HCT116 (cell line): ENCODE measurements around the gene CROCC. TPM values are rescaled to one million over a fixed set of nuclear protein-coding genes. Genes with fewer than 3 reads are reported as not detected.

Experiments
- ATAC-seq: fragments of 200-7000 bp; cut with Tn5 transposase; 2 replicates; pipeline ENCODE4 v1.9.1; 2020; ENCODE audit warnings: mild to moderate bottlenecking, moderate library complexity
- BruUV-seq: library from RNA; stranded (reverse); fragments of 400-500 nt; replicated peaks from 2 replicates; lab custom pipeline; 2021; lab: Mats Ljungman, UMichigan
- CTCF ChIA-PET: fragments of 300-600 bp; sonication (Branson Sonifier 250); formaldehyde crosslinking; loops from one replicate; lab custom pipeline; 2021; ENCODE audit warnings: antibody characterized with exemption; lab: Charles Lee
- POLR2A ChIA-PET: fragments of 300-600, 350-600 bp; sonication (Branson Sonifier 250); formaldehyde crosslinking; loops from one replicate; lab custom pipeline; 2021; ENCODE audit warnings: antibody characterized with exemption; lab: Charles Lee
- RAD21 ChIA-PET, 2 experiments: fragments of 300-600 bp; sonication (Branson Sonifier 250); formaldehyde crosslinking; loops; one replicate each; lab custom pipeline; 2023; ENCODE audit warnings: low total read pairs in 2 of 2; ENCODE audit not compliant: uncharacterized antibody in 2 of 2, unreplicated experiment in 2 of 2, low non-redundant PET in 1 of 2; lab: Charles Lee
- DNase-seq: peaks from one replicate; pipeline ENCODE4 v3.0.0-alpha.2; 2010; ENCODE audit warnings: low read depth, low spot score
- H2AFZ ChIP-seq: fragments of 200-600 bp; shearing (Covaris generic), sonication (generic); 2 replicates; pipeline ENCODE4 v1.6.1; 2017; ENCODE audit warnings: low read depth, mixed run types, mixed read lengths, antibody characterized with exemption, low read length; ENCODE audit not compliant: poor library complexity, severe bottlenecking
- H3K27ac ChIP-seq: 2 replicates; pipeline ENCODE4 v1.5.1; 2012; ENCODE audit warnings: low read depth, low read length
- H3K27me3 ChIP-seq: fragments of 200-600 bp; sonication (generic); 2 replicates; pipeline ENCODE4 v1.6.1; 2016; ENCODE audit warnings: mixed run types, low read length, mixed read lengths; ENCODE audit not compliant: insufficient read depth
- H3K36me3 ChIP-seq, 2 experiments: fragments of 200-500 bp in 1 of 2; fragments of 200-600 bp in 1 of 2; sonication (Bioruptor generic) in 1 of 2; sonication (generic) in 1 of 2; 2 replicates each; pipeline versions ENCODE4 v1.5.1 to v1.6.1; 2014 to 2016; ENCODE audit warnings: low read length in 2 of 2, inconsistent platforms in 1 of 2, mixed read lengths in 1 of 2, mixed run types in 1 of 2; ENCODE audit not compliant: insufficient read depth in 2 of 2, control insufficient read depth in 1 of 2
- H3K4me1 ChIP-seq, 2 experiments: fragments of 200-600 bp in 1 of 2; sonication (generic) in 1 of 2; 2 replicates each; pipeline versions ENCODE4 v1.5.1 to v1.6.1; 2012 to 2017; ENCODE audit warnings: low read length in 2 of 2, inconsistent platforms in 1 of 2, mild to moderate bottlenecking in 1 of 2, mixed read lengths in 1 of 2, mixed run types in 1 of 2, moderate library complexity in 1 of 2; ENCODE audit not compliant: insufficient read depth in 2 of 2, control insufficient read depth in 1 of 2
- H3K4me2 ChIP-seq: fragments of 200-600 bp; sonication (generic); 2 replicates; pipeline ENCODE4 v1.6.1; 2017; ENCODE audit warnings: mixed run types, low read length, mixed read lengths
- H3K4me3 ChIP-seq, 2 experiments: fragments of 200-600 bp in 1 of 2; sonication (generic) in 1 of 2; replicated peaks in 1 of 2; 2 replicates each; pipeline ENCODE4 v1.5.1; 2011 to 2016; ENCODE audit warnings: low read length in 2 of 2, control low read depth in 1 of 2, low read depth in 1 of 2, mild to moderate bottlenecking in 1 of 2, mixed read lengths in 1 of 2, mixed run types in 1 of 2
- H3K79me2 ChIP-seq: fragments of 200-600 bp; sonication (generic); 2 replicates; pipeline ENCODE4 v1.6.1; 2017; ENCODE audit warnings: mild to moderate bottlenecking, mixed run types, low read length, moderate library complexity, mixed read lengths; ENCODE audit not compliant: insufficient read depth
- H3K9ac ChIP-seq: fragments of 200-600 bp; sonication (generic); 2 replicates; pipeline ENCODE4 v1.6.1; 2016; ENCODE audit warnings: low read length, mixed read lengths
- H3K9me2 ChIP-seq: fragments of 200-600 bp; sonication (generic), shearing (Covaris generic); 2 replicates; pipeline ENCODE4 v1.6.1; 2017; ENCODE audit warnings: mixed run types, mild to moderate bottlenecking, moderate library complexity; ENCODE audit not compliant: insufficient read depth
- H3K9me3 ChIP-seq, 2 experiments: fragments of 200-500 bp in 1 of 2; fragments of 200-600 bp in 1 of 2; sonication (Bioruptor generic) in 1 of 2; sonication (generic) in 1 of 2; 2 replicates each; pipeline ENCODE4 v1.6.1; 2014 to 2017; ENCODE audit warnings: low read length in 2 of 2, mixed read lengths in 2 of 2, inconsistent platforms in 1 of 2, low read depth in 1 of 2, mild to moderate bottlenecking in 1 of 2, mixed run types in 1 of 2, moderate library complexity in 1 of 2; ENCODE audit not compliant: control insufficient read depth in 1 of 2, insufficient read depth in 1 of 2
- H4K20me1 ChIP-seq: fragments of 200-600 bp; sonication (generic), shearing (Covaris generic); 2 replicates; pipeline ENCODE4 v1.6.1; 2017; ENCODE audit warnings: mixed run types, mild to moderate bottlenecking, moderate library complexity; ENCODE audit not compliant: insufficient read depth
- CBX3 ChIP-seq: IDR thresholded peaks from 2 replicates; pipeline ENCODE4 v1.6.1; 2012; ENCODE audit warnings: low read depth
- EZH2phosphoT487 ChIP-seq: fragments of 200-600 bp; IDR thresholded peaks from 2 replicates; pipeline ENCODE4 v1.6.1; 2018; ENCODE audit warnings: antibody characterized with exemption, borderline replicate concordance
- JUND ChIP-seq: IDR thresholded peaks from 2 replicates; pipeline ENCODE4 v1.6.1; 2012
- POLR2AphosphoS5 ChIP-seq: IDR thresholded peaks from 2 replicates; pipeline ENCODE4 v1.6.1; 2011; ENCODE audit warnings: mild to moderate bottlenecking, low read depth, low read length, moderate library complexity
- RAD21 ChIP-seq: IDR thresholded peaks from 2 replicates; pipeline ENCODE4 v1.6.1; 2012; ENCODE audit warnings: low read depth, mild to moderate bottlenecking
- SRF ChIP-seq: IDR thresholded peaks from 2 replicates; pipeline ENCODE4 v1.6.1; 2012; ENCODE audit warnings: low read depth
- TCF7L2 ChIP-seq: IDR thresholded peaks from 2 replicates; pipeline ENCODE4 v1.7.0; 2011; ENCODE audit warnings: borderline replicate concordance, inconsistent platforms; ENCODE audit not compliant: insufficient read depth, insufficient read length; ENCODE audit errors: extremely low read depth
- ZBTB33 ChIP-seq: IDR thresholded peaks from 2 replicates; pipeline ENCODE4 v1.6.1; 2011; ENCODE audit warnings: mild to moderate bottlenecking, low read length, moderate library complexity; ENCODE audit not compliant: insufficient replicate concordance; ENCODE audit errors: extremely low read depth
- ZFX ChIP-seq: fragments of 450-650 bp; IDR thresholded peaks from 2 replicates; pipeline ENCODE4 v1.6.1; 2017
- ZNF274 ChIP-seq: fragments of 200-500 bp; sonication (Bioruptor generic); IDR thresholded peaks from 2 replicates; pipeline ENCODE4 v1.6.1; 2014; ENCODE audit warnings: mild to moderate bottlenecking, low read depth, low read length, inconsistent platforms
- intact Hi-C: fragments of 100-400 bp; cut with micrococcal nuclease; formaldehyde crosslinking; loops from 2 replicates; pipeline ENCODE4 v1.10.0; 2022
- total RNA-seq: library from RNA; stranded (reverse); gene quantifications from one replicate; pipeline ENCODE4 v1.2.1, GENCODE V29; 2021; ENCODE audit not compliant: unreplicated experiment
- TF ChIP-seq, protein P1 (sequence below): IDR thresholded peaks from 2 replicates; pipeline ENCODE4 v1.6.1; 2012

The CROCC gene
- total RNA-seq, 1 experiment from 2014 or later, result 30.1 TPM

DNA sequence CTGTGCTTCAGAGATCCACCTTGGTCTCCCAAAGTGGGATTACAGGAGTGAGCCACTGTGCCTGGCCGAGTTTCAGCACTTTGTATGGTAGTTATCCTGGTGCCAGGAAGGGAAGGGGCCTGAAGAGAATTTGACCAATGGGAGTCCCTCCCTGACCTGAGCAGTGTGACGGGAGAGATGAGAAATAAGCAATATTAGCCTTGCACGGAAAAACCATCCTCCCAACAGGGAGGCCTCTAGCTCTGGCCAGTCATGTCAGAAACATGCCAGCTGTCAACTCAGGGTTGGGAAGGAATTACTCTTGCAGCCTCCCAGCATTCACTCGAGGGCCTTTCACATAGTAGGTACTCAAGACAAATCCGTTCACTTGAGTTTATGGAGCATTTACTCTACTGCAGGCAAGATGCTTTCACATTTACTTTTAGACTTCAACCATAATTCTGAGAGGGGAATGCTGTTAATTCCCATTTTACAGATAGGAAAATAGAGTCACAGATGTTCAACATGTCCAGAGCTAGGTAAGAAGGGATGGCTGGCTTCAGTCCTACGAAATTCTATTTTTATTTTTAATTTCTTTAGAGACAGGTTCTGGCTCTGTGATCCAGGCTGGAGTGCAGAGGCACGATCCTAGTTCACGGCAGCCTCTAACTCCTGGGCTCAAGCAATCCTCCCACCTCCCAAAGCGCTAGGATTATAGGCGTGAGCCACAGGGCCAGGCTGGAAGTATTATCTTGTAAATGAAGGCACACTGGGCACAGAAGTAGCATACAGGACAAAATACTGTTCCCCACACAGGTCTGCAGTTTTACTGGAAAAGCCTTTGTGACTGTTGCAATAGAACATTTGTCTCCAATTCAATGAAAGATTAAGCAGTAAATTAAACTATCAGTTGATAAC lies 93.2 kb downstream of the CROCC start:
- no peaks in the 10 kb centered on the region for H3K9me2 ChIP-seq
- ATAC-seq (no peak), DNase-seq (no peak)
- no peaks in the 10 kb centered on the region for H4K20me1 ChIP-seq
- peaks cover 9 to 17% of the 10 kb centered on the region in 2 experiments; a peak in 3 of 4 replicates for H3K36me3 ChIP-seq
- no peak overlapping the region for H2AFZ ChIP-seq
- no TSS peak for BruUV-seq
- POLR2A ChIA-PET, result interaction anchor here (0.7 to 1.3 kb wide), 2 partner anchors 11 to 110 kb away, joined by 3 to 4 read pairs; no protein-coding TSS in a partner anchor
- H3K9ac ChIP-seq, result no peak overlapping the region
- H3K4me3 ChIP-seq, result no peak overlapping the region
- no peaks in the 10 kb centered on the region for H3K27me3 ChIP-seq
- H3K27ac ChIP-seq, result no peak overlapping the region
- RAD21 ChIA-PET, result no interaction called here
- intact Hi-C loops, result loop anchor here (5.0 kb wide), 2 partner anchors 32 to 53 kb away; no protein-coding TSS in a partner anchor
- no peak overlapping the region for H3K4me2 ChIP-seq
- no peak for TF ChIP-seq ZNF274
- no peak for TF ChIP-seq SRF
- no peak for TF ChIP-seq ZFX
- TF ChIP-seq ZBTB33, result no peak
- TF ChIP-seq POLR2AphosphoS5, result no peak
- no peak for TF ChIP-seq RAD21
- TF ChIP-seq CBX3, result no peak
- TF ChIP-seq JUND, result no peak
- no peak for TF ChIP-seq TCF7L2
- no peak for TF ChIP-seq EZH2phosphoT487
- TF ChIP-seq, protein P1, sequence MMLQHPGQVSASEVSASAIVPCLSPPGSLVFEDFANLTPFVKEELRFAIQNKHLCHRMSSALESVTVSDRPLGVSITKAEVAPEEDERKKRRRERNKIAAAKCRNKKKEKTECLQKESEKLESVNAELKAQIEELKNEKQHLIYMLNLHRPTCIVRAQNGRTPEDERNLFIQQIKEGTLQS, result no peak
- H3K4me1 ChIP-seq, result peaks cover 15 to 36% of the 10 kb centered on the region in 2 experiments
- CTCF ChIA-PET, result no interaction called here
- no peaks in the 10 kb centered on the region for H3K9me3 ChIP-seq
- no peaks in the 10 kb centered on the region for H3K79me2 ChIP-seq
